SK-N-SH (cell line): ENCODE results near the gene MACROD2.

Experiments
- CHD2 ChIP-seq: fragments of 150-350 bp; IDR thresholded peaks from 2 replicates; pipeline ENCODE4 v1.6.1; 2018; ENCODE audit warnings: low read length; ENCODE audit not compliant: partially characterized antibody
- FOXJ3 ChIP-seq: sonication (generic); formaldehyde crosslinking; IDR thresholded peaks from 2 replicates; pipeline ENCODE4 v1.5.1; 2020; ENCODE audit warnings: mild to moderate bottlenecking, missing genetic modification reagents
- FOXM1 ChIP-seq: IDR thresholded peaks from 2 replicates; pipeline ENCODE4 v1.4.0; 2012; ENCODE audit warnings: low read depth, mild to moderate bottlenecking
- MXI1 ChIP-seq: IDR thresholded peaks from 2 replicates; pipeline ENCODE4 v1.6.1; 2012; ENCODE audit warnings: mild to moderate bottlenecking, low read depth, low read length, improper control_type of control experiment
- POLR2AphosphoS5 ChIP-seq: IDR thresholded peaks from 2 replicates; pipeline ENCODE4 v1.6.1; 2012; ENCODE audit warnings: low read depth, low read length
- RAD21 ChIP-seq: IDR thresholded peaks from 2 replicates; pipeline ENCODE4 v1.6.1; 2012; ENCODE audit warnings: mild to moderate bottlenecking, low read length
- RCOR1 ChIP-seq: fragments of 150-350 bp; IDR thresholded peaks from 2 replicates; pipeline ENCODE4 v1.6.1; 2017; ENCODE audit warnings: antibody characterized with exemption, low read length
- RXRA ChIP-seq: IDR thresholded peaks from 2 replicates; pipeline ENCODE4 v1.4.0; 2012; ENCODE audit warnings: low read depth, mild to moderate bottlenecking, borderline replicate concordance
- SMC3 ChIP-seq: IDR thresholded peaks from 2 replicates; pipeline ENCODE4 v1.6.1; 2012; ENCODE audit warnings: low read depth, low read length, improper control_type of control experiment
- TAF1 ChIP-seq: IDR thresholded peaks from 2 replicates; pipeline ENCODE4 v1.6.1; 2012; ENCODE audit warnings: low read depth, mild to moderate bottlenecking, low read length, moderate library complexity, borderline replicate concordance
- TCF12 ChIP-seq: IDR thresholded peaks from 2 replicates; pipeline ENCODE4 v1.4.0; 2012
- USF1 ChIP-seq: IDR thresholded peaks from 2 replicates; pipeline ENCODE4 v1.4.0; 2012; ENCODE audit warnings: low read depth, borderline replicate concordance
- TF ChIP-seq, protein P1 (sequence below): fragments of 200-600 bp; sonication (generic); IDR thresholded peaks from 2 replicates; pipeline ENCODE4 v1.6.1; 2017; ENCODE audit warnings: antibody characterized with exemption, mild to moderate bottlenecking, moderate library complexity
- TF ChIP-seq, protein P2 (sequence below): IDR thresholded peaks from 2 replicates; pipeline ENCODE4 v1.4.0; 2012; ENCODE audit warnings: low read depth, borderline replicate concordance

DNA sequence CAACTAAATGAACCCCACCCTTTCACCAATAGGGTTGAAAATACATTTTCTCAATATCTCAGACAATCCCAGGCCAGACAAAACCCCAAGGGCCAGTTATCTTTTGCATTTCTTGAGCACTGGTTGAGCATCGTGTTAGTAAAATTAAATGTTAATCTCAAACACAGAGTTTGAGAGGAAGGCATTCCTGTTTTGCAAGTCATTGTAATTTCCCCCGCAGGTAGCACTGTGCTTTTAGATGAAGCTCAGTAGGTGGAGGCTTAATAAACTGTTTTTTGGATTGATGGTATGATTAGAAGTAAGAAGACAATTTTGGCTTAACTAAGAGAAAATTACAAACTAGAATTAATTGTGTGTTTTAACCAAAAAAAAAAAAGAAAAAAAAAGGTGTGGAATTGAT, 1340.7 kb downstream of the MACROD2 start:
- TF ChIP-seq TAF1: no peak
- TF ChIP-seq POLR2AphosphoS5: no peak
- no peak for TF ChIP-seq CHD2
- no peak for TF ChIP-seq RCOR1
- TF ChIP-seq, protein P1, sequence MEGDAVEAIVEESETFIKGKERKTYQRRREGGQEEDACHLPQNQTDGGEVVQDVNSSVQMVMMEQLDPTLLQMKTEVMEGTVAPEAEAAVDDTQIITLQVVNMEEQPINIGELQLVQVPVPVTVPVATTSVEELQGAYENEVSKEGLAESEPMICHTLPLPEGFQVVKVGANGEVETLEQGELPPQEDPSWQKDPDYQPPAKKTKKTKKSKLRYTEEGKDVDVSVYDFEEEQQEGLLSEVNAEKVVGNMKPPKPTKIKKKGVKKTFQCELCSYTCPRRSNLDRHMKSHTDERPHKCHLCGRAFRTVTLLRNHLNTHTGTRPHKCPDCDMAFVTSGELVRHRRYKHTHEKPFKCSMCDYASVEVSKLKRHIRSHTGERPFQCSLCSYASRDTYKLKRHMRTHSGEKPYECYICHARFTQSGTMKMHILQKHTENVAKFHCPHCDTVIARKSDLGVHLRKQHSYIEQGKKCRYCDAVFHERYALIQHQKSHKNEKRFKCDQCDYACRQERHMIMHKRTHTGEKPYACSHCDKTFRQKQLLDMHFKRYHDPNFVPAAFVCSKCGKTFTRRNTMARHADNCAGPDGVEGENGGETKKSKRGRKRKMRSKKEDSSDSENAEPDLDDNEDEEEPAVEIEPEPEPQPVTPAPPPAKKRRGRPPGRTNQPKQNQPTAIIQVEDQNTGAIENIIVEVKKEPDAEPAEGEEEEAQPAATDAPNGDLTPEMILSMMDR: no peak
- TF ChIP-seq RAD21: no peak
- no peak for TF ChIP-seq FOXM1
- no peak for TF ChIP-seq MXI1
- TF ChIP-seq FOXJ3 (CRISPR knock-in tag): no peak
- TF ChIP-seq, protein P2, sequence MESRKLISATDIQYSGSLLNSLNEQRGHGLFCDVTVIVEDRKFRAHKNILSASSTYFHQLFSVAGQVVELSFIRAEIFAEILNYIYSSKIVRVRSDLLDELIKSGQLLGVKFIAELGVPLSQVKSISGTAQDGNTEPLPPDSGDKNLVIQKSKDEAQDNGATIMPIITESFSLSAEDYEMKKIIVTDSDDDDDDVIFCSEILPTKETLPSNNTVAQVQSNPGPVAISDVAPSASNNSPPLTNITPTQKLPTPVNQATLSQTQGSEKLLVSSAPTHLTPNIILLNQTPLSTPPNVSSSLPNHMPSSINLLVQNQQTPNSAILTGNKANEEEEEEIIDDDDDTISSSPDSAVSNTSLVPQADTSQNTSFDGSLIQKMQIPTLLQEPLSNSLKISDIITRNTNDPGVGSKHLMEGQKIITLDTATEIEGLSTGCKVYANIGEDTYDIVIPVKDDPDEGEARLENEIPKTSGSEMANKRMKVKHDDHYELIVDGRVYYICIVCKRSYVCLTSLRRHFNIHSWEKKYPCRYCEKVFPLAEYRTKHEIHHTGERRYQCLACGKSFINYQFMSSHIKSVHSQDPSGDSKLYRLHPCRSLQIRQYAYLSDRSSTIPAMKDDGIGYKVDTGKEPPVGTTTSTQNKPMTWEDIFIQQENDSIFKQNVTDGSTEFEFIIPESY: no peak
- TF ChIP-seq RXRA: no peak
- TF ChIP-seq TCF12: no peak
- TF ChIP-seq SMC3: no peak
- TF ChIP-seq USF1: no peak
